GM23248 (cell line): ENCODE data around the gene UBA3. TPM values are rescaled to one million over a fixed set of nuclear protein-coding genes. Genes with fewer than 3 reads are reported as not detected.

Experiments used
- DNase-seq: peaks from one replicate; pipeline ENCODE4 v3.0.0-alpha.2; 2015
- H2AFZ ChIP-seq: fragments of 200-600 bp; sonication (generic); 2 replicates; pipeline ENCODE4 v1.6.1; 2016; ENCODE audit warnings: antibody characterized with exemption
- H3F3A ChIP-seq: fragments of 200-600 bp; sonication (generic); 2 replicates; pipeline ENCODE4 v1.6.1; 2016; ENCODE audit warnings: mild to moderate bottlenecking, antibody characterized with exemption, mixed run types; ENCODE audit not compliant: insufficient read depth
- H3K27ac ChIP-seq: fragments of 200-600 bp; sonication (generic); 2 replicates; pipeline ENCODE4 v1.5.1; 2016; ENCODE audit warnings: mild to moderate bottlenecking
- H3K27me3 ChIP-seq: fragments of 200-600 bp; sonication (generic); replicated peaks from 2 replicates; pipeline ENCODE4 v1.6.1; 2016; ENCODE audit warnings: mild to moderate bottlenecking; ENCODE audit not compliant: insufficient read depth
- H3K36me3 ChIP-seq: fragments of 200-600 bp; sonication (generic); 2 replicates; pipeline ENCODE4 v1.6.1; 2016; ENCODE audit warnings: low read depth, mild to moderate bottlenecking
- H3K4me1 ChIP-seq: fragments of 200-600 bp; sonication (generic); 2 replicates; pipeline ENCODE4 v1.6.1; 2016; ENCODE audit warnings: mild to moderate bottlenecking; ENCODE audit not compliant: insufficient read depth
- H3K4me2 ChIP-seq: fragments of 200-600 bp; sonication (generic); one replicate; pipeline ENCODE4 v1.6.1; 2016; ENCODE audit warnings: mild to moderate bottlenecking; ENCODE audit not compliant: unreplicated experiment
- H3K4me3 ChIP-seq: fragments of 200-600 bp; sonication (generic); 2 replicates; pipeline ENCODE4 v1.5.1; 2016; ENCODE audit warnings: mild to moderate bottlenecking
- H3K79me2 ChIP-seq: fragments of 200-600 bp; sonication (generic); 2 replicates; pipeline ENCODE4 v1.6.1; 2016; ENCODE audit warnings: mild to moderate bottlenecking; ENCODE audit not compliant: insufficient read depth
- H3K9ac ChIP-seq: fragments of 200-600 bp; sonication (generic); 2 replicates; pipeline ENCODE4 v1.6.1; 2016; ENCODE audit warnings: mild to moderate bottlenecking
- H3K9me2 ChIP-seq: fragments of 200-600 bp; sonication (generic); 2 replicates; pipeline ENCODE4 v1.6.1; 2016; ENCODE audit warnings: mixed run types, mild to moderate bottlenecking, moderate library complexity; ENCODE audit not compliant: insufficient read depth
- H3K9me3 ChIP-seq: fragments of 200-600 bp; sonication (generic); one replicate; pipeline ENCODE4 v1.6.1; 2017; ENCODE audit warnings: low read depth
- H4K20me1 ChIP-seq: fragments of 200-600 bp; sonication (generic); 2 replicates; pipeline ENCODE4 v1.6.0; 2016; ENCODE audit not compliant: insufficient read depth
- EZH2 ChIP-seq: fragments of 200-600 bp; sonication (generic); IDR thresholded peaks from 2 replicates; pipeline ENCODE4 v1.6.1; 2018; ENCODE audit warnings: antibody characterized with exemption, mild to moderate bottlenecking; ENCODE audit not compliant: insufficient read depth, poor library complexity, severe bottlenecking
- EZH2phosphoT487 ChIP-seq: fragments of 200-600 bp; sonication (generic); IDR thresholded peaks from 2 replicates; pipeline ENCODE4 v1.6.1; 2018; ENCODE audit warnings: antibody characterized with exemption, moderate library complexity, mild to moderate bottlenecking, low read depth; ENCODE audit not compliant: insufficient read depth
- WGBS, 2 experiments: methylation state at CpG; one replicate each; pipeline ENCODE4 v1.1.6; 2015 to 2017; ENCODE audit warnings: low lambda C conversion rate in 2 of 2, low coverage in 1 of 2; ENCODE audit errors: missing lambda C conversion rate in 2 of 2; 5-methylcytosine and 5-hydroxymethylcytosine counted together
- in situ Hi-C: fragments of 300-500 bp; cut with MboI; formaldehyde crosslinking; loops from 2 replicates; pipeline ENCODE4 v1.15.0; 2020
- polyA plus RNA-seq: library from polyadenylated mRNA; unstranded; fragments of >200 nt; fragmentation: Nextera tagmentation; extraction: Ambion mirVana; gene quantifications from 2 replicates; pipeline ENCODE4 v1.2.1, GENCODE V29; 2016
- total RNA-seq: library from RNA; depleted of rRNA; stranded (reverse); fragments of >200 nt; shearing (Covaris generic); gene quantifications from 2 replicates; pipeline ENCODE4 v1.2.3, GENCODE V29; 2014

Gene UBA3
- total and polyA plus RNA-seq, 2 experiments from 2014 or later, result 64.0 to 65.0 TPM

DNA sequence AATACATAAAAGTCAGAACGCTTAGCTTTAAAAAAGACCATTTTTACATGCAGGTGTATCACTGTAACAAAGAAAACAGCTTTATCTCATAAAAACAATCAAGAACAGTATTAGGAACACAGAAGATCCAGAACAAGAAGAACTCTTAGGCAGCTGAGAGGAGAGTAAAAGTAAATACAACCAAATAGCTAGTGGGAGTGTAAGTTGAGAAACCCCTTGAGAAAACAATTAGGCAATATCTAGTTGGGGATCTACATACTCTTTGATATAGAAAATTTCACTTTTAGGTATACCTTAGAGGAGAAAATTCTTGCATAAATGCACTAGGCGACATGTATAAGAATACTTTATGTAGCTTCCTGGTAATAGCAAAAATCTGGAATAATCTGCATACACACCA lies 35.6 kb downstream of the UBA3 start:
- H3K27ac ChIP-seq, result no peak overlapping the region
- TF ChIP-seq EZH2 (no peak), EZH2phosphoT487 (no peak)
- H3F3A ChIP-seq, result no peaks in the 10 kb centered on the region
- no peak overlapping the region for H3K4me2 ChIP-seq
- no peaks in the 10 kb centered on the region; the same call in 1 of the 2 replicates for H4K20me1 ChIP-seq
- no peaks in the 10 kb centered on the region for H3K27me3 ChIP-seq
- 87 to 92% methylated on average over 2 of the region's 2 CpGs for WGBS, 2 experiments
- H3K4me1 ChIP-seq, result peaks cover 12% of the 10 kb centered on the region
- H3K9ac ChIP-seq, result no peak overlapping the region
- no peak overlapping the region for H3K4me3 ChIP-seq
- in situ Hi-C loops, result no loop called here
- DNase-seq, result no peak
- peaks cover 97% of the 10 kb centered on the region for H3K79me2 ChIP-seq
- peaks cover 68% of the 10 kb centered on the region for H3K36me3 ChIP-seq
- H3K9me2 ChIP-seq, result no peaks in the 10 kb centered on the region
- no peak overlapping the region for H2AFZ ChIP-seq
- H3K9me3 ChIP-seq, result no peaks in the 10 kb centered on the region

DNA sequence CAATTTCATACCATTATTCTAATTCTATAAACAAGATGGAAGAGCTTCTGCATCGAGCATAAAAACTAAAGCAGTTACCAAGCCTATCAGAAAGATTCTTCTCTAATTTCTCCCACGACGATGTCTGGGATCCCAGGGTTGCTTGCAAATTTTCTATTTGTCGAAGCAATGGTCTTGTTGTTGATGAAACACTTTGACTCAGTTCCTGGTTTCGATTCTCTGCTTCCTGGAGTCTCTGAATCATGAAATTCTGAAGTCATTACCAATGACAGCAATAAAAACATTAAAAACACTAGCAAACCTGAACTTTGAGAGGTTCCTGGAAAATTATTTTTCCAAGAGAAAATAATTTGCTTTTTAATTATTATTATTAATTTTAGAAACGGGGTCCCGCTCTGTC lies 46.7 kb downstream of the UBA3 start:
- peak; percentile 91 for DNase-seq
- Histone ChIP-seq H3K36me3 (peaks cover 74% of the 10 kb centered on the region), H3F3A (peaks cover 66% of the 10 kb centered on the region), H3K79me2 (peaks cover 72% of the 10 kb centered on the region), H3K9me2 (no peaks in the 10 kb centered on the region), H2AFZ (no peak overlapping the region), H4K20me1 (no peaks in the 10 kb centered on the region), H3K9ac (peak overlapping the region; percentile 56), H3K4me2 (peak overlapping the region; percentile 28), H3K9me3 (no peaks in the 10 kb centered on the region), H3K4me1 (peaks cover 39% of the 10 kb centered on the region), H3K4me3 (0 out of 2 replicates have a peak overlapping the region, but pooled peaks have one; percentile 20), H3K27me3 (no peaks in the 10 kb centered on the region), H3K27ac (peak overlapping the region; percentile 90)
- TF ChIP-seq EZH2phosphoT487 (no peak), EZH2 (no peak)
- 39 to 41% methylated on average over 7 of the region's 7 CpGs for WGBS, 2 experiments
- in situ Hi-C loops, result no loop called here

DNA sequence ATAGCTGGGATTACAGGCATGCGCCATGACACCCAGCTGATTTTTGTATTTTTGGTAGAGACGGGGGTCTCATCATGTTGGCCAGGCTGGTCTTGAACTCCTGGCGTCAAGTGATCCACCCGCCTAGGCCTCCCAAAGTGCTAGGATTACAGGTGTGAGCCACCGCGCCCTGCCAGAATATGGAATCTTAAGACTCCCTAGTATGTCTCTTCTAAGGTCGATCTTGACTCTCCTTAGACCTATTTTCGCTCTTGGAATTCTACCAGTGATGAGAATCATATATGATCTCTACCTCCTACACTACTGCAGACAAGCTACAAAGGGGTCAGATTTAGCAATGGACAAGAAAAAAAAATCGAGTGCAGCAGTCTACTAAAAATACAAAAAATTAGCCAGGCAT lies 47.4 kb downstream of the UBA3 start:
- peaks cover 39% of the 10 kb centered on the region for H3K4me1 ChIP-seq
- peaks cover 74% of the 10 kb centered on the region for H3K36me3 ChIP-seq
- no peaks in the 10 kb centered on the region for H3K9me3 ChIP-seq
- H3K79me2 ChIP-seq, result peaks cover 71% of the 10 kb centered on the region
- in situ Hi-C loops, result no loop called here
- no peak for TF ChIP-seq EZH2phosphoT487
- no peak for TF ChIP-seq EZH2
- peak overlapping the region; percentile 90 for H3K27ac ChIP-seq
- no peaks in the 10 kb centered on the region for H3K9me2 ChIP-seq
- no peaks in the 10 kb centered on the region for H3K27me3 ChIP-seq
- 95 to 97% methylated on average over 9 of the region's 9 CpGs for WGBS, 2 experiments
- no peak overlapping the region for H2AFZ ChIP-seq
- DNase-seq, result no peak
- H3K4me3 ChIP-seq, result no peak overlapping the region
- H3F3A ChIP-seq, result peaks cover 59% of the 10 kb centered on the region
- peak overlapping the region; percentile 56 for H3K9ac ChIP-seq
- H3K4me2 ChIP-seq, result peak overlapping the region; percentile 28
- no peaks in the 10 kb centered on the region for H4K20me1 ChIP-seq

DNA sequence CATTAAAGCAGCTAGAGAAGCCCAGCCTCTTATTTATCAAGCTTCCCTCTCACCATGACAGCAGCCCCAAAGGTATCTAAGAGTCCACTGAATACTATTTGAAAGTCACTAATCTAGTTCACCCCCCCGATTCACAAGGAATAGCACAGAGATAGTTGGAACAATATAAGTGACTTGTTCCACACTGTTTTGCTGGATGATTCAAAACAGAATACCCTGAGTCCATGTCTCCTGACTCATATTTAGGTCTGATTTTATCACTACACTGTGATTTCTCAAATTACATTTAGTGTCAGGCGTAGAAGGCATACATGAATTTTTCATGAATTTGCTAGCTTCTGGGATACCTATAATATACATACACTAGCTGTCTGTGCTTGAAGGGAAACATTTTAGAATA lies 48.0 kb downstream of the UBA3 start:
- Histone ChIP-seq H2AFZ (no peak overlapping the region), H3F3A (peaks cover 56% of the 10 kb centered on the region), H3K27me3 (no peaks in the 10 kb centered on the region), H3K27ac (peak overlapping the region; percentile 90), H3K79me2 (peaks cover 69% of the 10 kb centered on the region), H3K4me2 (peak overlapping the region; percentile 40), H4K20me1 (no peaks in the 10 kb centered on the region), H3K4me1 (peaks cover 39% of the 10 kb centered on the region), H3K9me2 (no peaks in the 10 kb centered on the region), H3K36me3 (peaks cover 77% of the 10 kb centered on the region), H3K9me3 (no peaks in the 10 kb centered on the region), H3K9ac (peak overlapping the region; percentile 56; the same call in 1 of the 2 replicates), H3K4me3 (no peak overlapping the region)
- DNase-seq, result peak; percentile 84
- WGBS, 2 experiments, result 14 to 15% methylated on average over 2 of the region's 2 CpGs
- TF ChIP-seq EZH2phosphoT487, result no peak
- TF ChIP-seq EZH2, result no peak
- in situ Hi-C loops, result no loop called here
